ENCODE results near the gene MTCL3.

MTCL3 gene

DNA sequence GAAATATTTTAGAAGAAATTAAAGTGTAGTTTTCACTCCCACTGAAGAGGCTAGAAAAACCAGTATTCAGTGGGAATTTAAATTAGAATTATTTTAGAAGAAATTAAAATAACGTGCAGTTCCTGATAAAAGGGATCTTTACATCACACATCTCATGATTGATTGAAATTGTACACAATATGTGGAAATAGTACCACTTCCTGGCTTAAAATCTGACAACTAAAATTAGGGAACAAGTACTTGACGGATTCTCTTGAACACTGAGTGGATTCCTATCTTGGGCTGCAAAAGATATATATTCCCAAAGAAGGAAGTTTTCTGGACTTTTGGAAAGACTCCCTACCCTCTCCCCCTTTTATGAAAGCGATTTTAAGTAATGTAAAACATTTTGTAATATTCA, 14.6 kb upstream of the MTCL3 start:
- Histone ChIP-seq H3K9me3 (no peaks in the 10 kb centered on the region), H3K4me3 (no peak overlapping the region), H3K4me1 (0 out of 3 replicates have a peak, but pooled peaks cover under 1% of the 10 kb centered on the region), H3K4me2 (no peak overlapping the region), H3K27ac (no peak overlapping the region)
- DNase-seq (ENCODE audit: low read depth in 1 of 2, low spot score in 1 of 2) (no peak), ATAC-seq (no peak), FAIRE-seq (no peak)
- 68% methylated on average over 3 of the region's 3 CpGs for WGBS (ENCODE audit: missing lambda C conversion rate)
- CTCF ChIA-PET, result no interaction called here
- POLR2A ChIA-PET, result no interaction called here
- no peak for TF ChIP-seq ESRRA (IDR thresholded peaks at IDR 0.05; ENCODE audit: borderline replicate concordance, low read length)
- TF ChIP-seq HOXB5 (CRISPR knock-in tag; IDR thresholded peaks at IDR 0.05), result no peak
- no peak for TF ChIP-seq CEBPB (IDR thresholded peaks at IDR 0.05)
- no peak for TF ChIP-seq RFX5 (IDR thresholded peaks at IDR 0.05)
- TF ChIP-seq, protein P1, sequence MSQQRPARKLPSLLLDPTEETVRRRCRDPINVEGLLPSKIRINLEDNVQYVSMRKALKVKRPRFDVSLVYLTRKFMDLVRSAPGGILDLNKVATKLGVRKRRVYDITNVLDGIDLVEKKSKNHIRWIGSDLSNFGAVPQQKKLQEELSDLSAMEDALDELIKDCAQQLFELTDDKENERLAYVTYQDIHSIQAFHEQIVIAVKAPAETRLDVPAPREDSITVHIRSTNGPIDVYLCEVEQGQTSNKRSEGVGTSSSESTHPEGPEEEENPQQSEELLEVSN (IDR thresholded peaks at IDR 0.05; ENCODE audit: borderline replicate concordance, low read depth), result no peak
- TF ChIP-seq HOXA7 (CRISPR knock-in tag; IDR thresholded peaks at IDR 0.05), result no peak
- no peak for TF ChIP-seq FOSB (CRISPR knock-in tag; IDR thresholded peaks at IDR 0.05)
- TF ChIP-seq GATA3 (IDR thresholded peaks at IDR 0.05; ENCODE audit: borderline replicate concordance), result no peak
- no peak for TF ChIP-seq CBX2 (IDR thresholded peaks at IDR 0.05; ENCODE audit: borderline replicate concordance, low read depth)
- no peak for TF ChIP-seq ZNF302 (CRISPR knock-in tag; IDR thresholded peaks at IDR 0.05)
- TF ChIP-seq RCOR1 (IDR thresholded peaks at IDR 0.05; ENCODE audit: low read depth, low read length), result no peak
- TF ChIP-seq, protein P2, sequence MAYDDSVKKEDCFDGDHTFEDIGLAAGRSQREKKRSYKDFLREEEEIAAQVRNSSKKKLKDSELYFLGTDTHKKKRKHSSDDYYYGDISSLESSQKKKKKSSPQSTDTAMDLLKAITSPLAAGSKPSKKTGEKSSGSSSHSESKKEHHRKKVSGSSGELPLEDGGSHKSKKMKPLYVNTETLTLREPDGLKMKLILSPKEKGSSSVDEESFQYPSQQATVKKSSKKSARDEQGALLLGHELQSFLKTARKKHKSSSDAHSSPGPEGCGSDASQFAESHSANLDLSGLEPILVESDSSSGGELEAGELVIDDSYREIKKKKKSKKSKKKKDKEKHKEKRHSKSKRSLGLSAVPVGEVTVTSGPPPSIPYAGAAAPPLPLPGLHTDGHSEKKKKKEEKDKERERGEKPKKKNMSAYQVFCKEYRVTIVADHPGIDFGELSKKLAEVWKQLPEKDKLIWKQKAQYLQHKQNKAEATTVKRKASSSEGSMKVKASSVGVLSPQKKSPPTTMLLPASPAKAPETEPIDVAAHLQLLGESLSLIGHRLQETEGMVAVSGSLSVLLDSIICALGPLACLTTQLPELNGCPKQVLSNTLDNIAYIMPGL (CRISPR knock-in tag; IDR thresholded peaks at IDR 0.05; ENCODE audit: borderline replicate concordance), result no peak
- TF ChIP-seq ZFP36 (IDR thresholded peaks at IDR 0.05; ENCODE audit: borderline replicate concordance, partially characterized antibody), result no peak
- TF ChIP-seq FOSL2 (IDR thresholded peaks at IDR 0.05), result no peak
- no peak for TF ChIP-seq FOSL2 (CRISPR knock-in tag; IDR thresholded peaks at IDR 0.05)

DNA sequence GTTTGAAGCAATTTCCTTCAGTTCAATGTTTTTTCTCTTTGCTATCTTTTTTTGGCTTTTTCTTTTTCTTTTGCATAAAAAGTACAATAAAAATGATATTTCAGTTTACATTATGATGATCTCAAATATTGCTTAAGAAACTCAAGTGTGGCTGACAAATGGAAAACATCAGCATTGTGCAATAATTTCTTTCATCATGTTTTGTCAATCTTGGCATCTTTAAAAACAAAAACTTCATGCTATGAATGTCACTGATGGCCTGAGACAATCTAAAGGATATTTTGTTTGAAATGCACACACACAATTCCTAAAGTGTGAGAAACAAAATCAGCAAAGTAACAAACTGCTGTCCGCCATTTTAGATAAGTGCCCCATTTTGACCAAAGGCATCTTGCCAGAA, 13.9 kb upstream of the MTCL3 start:
- H3K4me3 ChIP-seq, result no peak overlapping the region
- no peaks in the 10 kb centered on the region for H3K9me3 ChIP-seq
- TF ChIP-seq CEBPB (IDR thresholded peaks at IDR 0.05), result peak; percentile 64 to 85
- TF ChIP-seq HOXB5 (CRISPR knock-in tag; IDR thresholded peaks at IDR 0.05), result no peak
- no peak for TF ChIP-seq NFE2L2 (conservative IDR thresholded peaks at IDR 0.05; ENCODE audit: low read length)
- no peak for TF ChIP-seq ZSCAN20 (CRISPR knock-in tag; IDR thresholded peaks at IDR 0.05)
- no peak for TF ChIP-seq JUNB (IDR thresholded peaks at IDR 0.05)
- TF ChIP-seq, protein P2 (CRISPR knock-in tag; IDR thresholded peaks at IDR 0.05; ENCODE audit: borderline replicate concordance), result no peak
- ATAC-seq (no peak), DNase-seq (ENCODE audit: low read depth in 1 of 2, low spot score in 1 of 2) (no peak), FAIRE-seq (no peak)
- no peak overlapping the region for H3K27ac ChIP-seq
- 94% methylated on average over 1 of the region's 1 CpG for WGBS (ENCODE audit: missing lambda C conversion rate)
- no peak overlapping the region for H3K4me2 ChIP-seq
- no peaks in the 10 kb centered on the region for H3K4me1 ChIP-seq
- POLR2A ChIA-PET, result no interaction called here
- CTCF ChIA-PET, result no interaction called here

- POLR2A ChIA-PET, result no interaction called here
- Histone ChIP-seq H3K27ac (no peak overlapping the region), H3K9me3 (no peaks in the 10 kb centered on the region), H3K4me3 (no peak overlapping the region), H3K4me1 (peaks cover 24% of the 10 kb centered on the region), H3K4me2 (peak overlapping the region; percentile 13; the same call in 2 of the 3 replicates)
- TF ChIP-seq BCL3 (IDR thresholded peaks at IDR 0.05) (no peak), FOSL2 (IDR thresholded peaks at IDR 0.05) (0 out of 2 replicates have a peak, but pooled peaks have one; percentile 19), FOSL2 (CRISPR knock-in tag; IDR thresholded peaks at IDR 0.05) (peak; percentile 66), RAD21 (conservative IDR thresholded peaks at IDR 0.05 in 1 of 2, IDR thresholded peaks at IDR 0.05 in 1 of 2) (no peak)
- 0% methylated on average over 1 of the region's 1 CpG for WGBS (ENCODE audit: missing lambda C conversion rate)
- ATAC-seq (no peak), FAIRE-seq (no peak), DNase-seq (ENCODE audit: low read depth in 1 of 2, low spot score in 1 of 2) (peak; percentile 46 to 52)
- CTCF ChIA-PET, result no interaction called here
Measured at GRCh38 chr6:127522714-127523113, 3.6 kb upstream of the MTCL3 start.
